ENCODE measurements around the gene PAGR1. TPM values are rescaled to one million over a fixed set of nuclear protein-coding genes. Genes with fewer than 3 reads are reported as not detected.

PAGR1 gene
- total and polyA plus RNA-seq, 4 donors = 7.3 to 18.7 (median 14.0) TPM

GRCh38 chr16:29858149-29858849 is 42.3 kb downstream of the PAGR1 start:
- Histone ChIP-seq H3K27me3 (ENCODE audit: control insufficient read depth in 4 of 4, insufficient read depth in 4 of 4, low read length in 3 of 4) (no peaks in the 10 kb centered on the region), H3K4me3 (ENCODE audit: low read depth in 1 of 3, low read length in 3 of 3) (no peak overlapping the region), H3K36me3 (ENCODE audit: control insufficient read depth in 4 of 4, insufficient read depth in 3 of 4, low read depth in 1 of 4, low read length in 3 of 4) (peaks cover 0 to 19% (median 8%) of the 10 kb centered on the region in 4 donors), H3K27ac (ENCODE audit: low read depth in 1 of 2, low read length in 2 of 2) (no peak overlapping the region), H3K4me1 (ENCODE audit: control insufficient read depth in 4 of 4, insufficient read depth in 4 of 4, low read length in 3 of 4) (peaks cover 7 to 36% (median 22%) of the 10 kb centered on the region in 4 donors), H3K9me3 (ENCODE audit: control insufficient read depth in 4 of 4, low read length in 3 of 4) (no peaks in the 10 kb centered on the region), H3K9ac (ENCODE audit: low read depth in 1 of 2, low read length in 2 of 2) (no peak overlapping the region)
- 40% methylated on average over 10 of the region's 10 CpGs for WGBS
- DNase-seq (ENCODE audit: low spot score) = no peak
- TF ChIP-seq RAD21 (IDR thresholded peaks at IDR 0.05) (no peak), ATF3 (IDR thresholded peaks at IDR 0.05) (no peak), FOXA1 (IDR thresholded peaks at IDR 0.05) (no peak), GABPA (IDR thresholded peaks at IDR 0.05 in 1 of 2, conservative IDR thresholded peaks at IDR 0.05 in 1 of 2) (no peak), NR2F2 (IDR thresholded peaks at IDR 0.05) (no peak), CTCF (IDR thresholded peaks at IDR 0.05; ENCODE audit: low read depth, low read length, missing input control) (no peak), YY1 (IDR thresholded peaks at IDR 0.05) (no peak), RXRA (IDR thresholded peaks at IDR 0.05) (no peak), SP1 (IDR thresholded peaks at IDR 0.05) (no peak), ZBTB33 (IDR thresholded peaks at IDR 0.05) (no peak), FOXA2 (IDR thresholded peaks at IDR 0.05) (no peak), MAX (IDR thresholded peaks at IDR 0.05) (no peak), HNF4A (conservative IDR thresholded peaks at IDR 0.05) (no peak), HNF4G (IDR thresholded peaks at IDR 0.05) (no peak), EGR1 (IDR thresholded peaks at IDR 0.05; ENCODE audit: low read depth in 2 of 2) (no peak), TAF1 (conservative IDR thresholded peaks at IDR 0.05) (no peak), REST (IDR thresholded peaks at IDR 0.05) (no peak), JUND (IDR thresholded peaks at IDR 0.05) (no peak)

All from liver (tissue), 9 donors.